Measurements from ENCODE around the gene DYNC2I2.
"Not testable (repeated sequence)": the region's sequence is repeated elsewhere in the genome, so short reads cannot be mapped to it uniquely, and the experiment has no call there.

Gene DYNC2I2

DNA sequence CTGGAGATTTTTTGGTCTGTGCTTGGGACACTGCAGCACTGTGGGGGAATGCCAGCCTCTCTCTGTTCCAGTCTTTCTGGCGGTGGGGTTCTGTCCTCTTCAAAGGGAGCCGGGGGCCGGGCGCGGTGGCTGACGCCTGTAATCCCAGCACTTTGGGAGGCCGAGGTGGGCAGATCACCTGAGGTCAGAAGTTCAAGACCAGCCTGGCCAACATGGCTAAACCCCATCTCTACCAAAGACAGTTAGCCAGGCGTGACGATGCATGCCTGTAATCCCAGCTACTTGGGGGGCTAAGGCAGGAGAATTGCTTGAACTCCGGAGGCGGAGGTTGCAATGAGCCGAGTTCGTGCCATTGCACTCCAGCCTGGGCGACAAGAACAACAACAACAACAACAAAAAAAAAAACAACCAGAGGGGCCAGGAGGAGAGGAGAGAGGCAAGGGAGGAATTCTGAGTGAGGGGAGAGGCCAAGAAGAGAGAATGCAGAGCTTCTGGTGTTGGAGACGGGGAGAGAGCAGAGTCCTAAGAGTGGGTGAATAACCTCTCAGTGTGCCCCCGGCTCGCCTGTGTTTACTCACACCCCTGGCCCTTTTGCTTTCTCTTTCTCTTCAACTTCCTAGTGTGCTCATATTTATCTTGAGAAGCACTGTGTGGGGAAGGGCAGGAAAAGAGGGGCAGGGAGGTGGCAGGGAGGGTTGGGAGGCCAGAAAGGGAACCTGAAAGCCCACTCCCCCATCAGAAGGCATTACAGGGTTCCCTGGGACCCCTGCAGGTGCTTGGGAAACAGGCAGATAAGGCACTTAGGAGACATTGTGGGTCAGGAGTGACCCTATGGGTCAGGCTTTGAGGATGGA, 29.2 kb upstream of the DYNC2I2 start:
- peak; percentile 38 for DNase-seq

- peak; percentile 77 for DNase-seq
These were observed 27.9 kb upstream of the DYNC2I2 start for GRCh38 chr9:128684325-128685199.

- no peak for DNase-seq
These were observed 27.3 kb upstream of the DYNC2I2 start for GRCh38 chr9:128684065-128684324.

DNA sequence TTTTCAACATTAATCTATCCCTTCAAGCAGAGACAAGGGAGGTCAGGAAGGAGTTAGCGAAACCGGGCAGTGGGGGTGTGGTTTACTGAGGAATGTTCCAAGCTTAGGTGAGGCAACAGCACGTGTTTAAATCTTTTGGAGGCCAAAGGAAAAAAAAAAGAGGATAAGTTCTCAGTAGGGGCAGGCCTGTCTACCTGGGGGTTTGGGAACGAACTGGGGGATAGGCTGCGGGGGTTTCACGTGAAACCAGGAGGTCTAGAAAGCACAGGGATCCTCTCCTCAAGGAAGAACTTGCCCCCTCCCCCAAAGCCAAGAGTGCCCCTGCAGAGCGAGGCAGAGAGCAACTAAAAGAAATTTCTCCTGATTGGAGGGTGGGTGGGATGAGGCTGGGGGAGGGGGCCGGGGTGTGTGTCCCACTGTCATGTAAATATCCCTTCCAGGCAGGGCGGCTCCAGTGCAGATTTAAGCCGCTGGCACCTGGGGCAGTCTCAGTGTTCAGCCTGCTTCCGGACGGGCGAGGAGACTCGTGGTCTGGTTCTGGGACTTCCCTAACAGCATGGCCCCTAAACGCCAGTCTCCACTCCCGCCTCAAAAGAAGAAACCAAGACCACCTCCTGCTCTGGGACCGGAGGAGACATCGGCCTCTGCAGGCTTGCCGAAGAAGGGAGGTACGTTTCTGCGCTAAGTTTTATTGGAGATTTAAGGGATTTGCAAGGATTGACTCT, 26.9 kb upstream of the DYNC2I2 start:
- DNase-seq: peak; percentile 51

- no peak for DNase-seq
These were observed 21.1 kb upstream of the DYNC2I2 start for GRCh38 chr9:128677794-128678193.

GRCh38 chr9:128675382-128675781, 18.7 kb upstream of the DYNC2I2 start:
- DNase-seq: no peak

GRCh38 chr9:128669786-128670185, 13.1 kb upstream of the DYNC2I2 start:
- DNase-seq: no peak

- not testable (repeated sequence) for DNase-seq
These were observed 9.9 kb upstream of the DYNC2I2 start for GRCh38 chr9:128666481-128666941.

GRCh38 chr9:128657796-128658195, 1.1 kb upstream of the DYNC2I2 start:
- DNase-seq: no peak

DNA sequence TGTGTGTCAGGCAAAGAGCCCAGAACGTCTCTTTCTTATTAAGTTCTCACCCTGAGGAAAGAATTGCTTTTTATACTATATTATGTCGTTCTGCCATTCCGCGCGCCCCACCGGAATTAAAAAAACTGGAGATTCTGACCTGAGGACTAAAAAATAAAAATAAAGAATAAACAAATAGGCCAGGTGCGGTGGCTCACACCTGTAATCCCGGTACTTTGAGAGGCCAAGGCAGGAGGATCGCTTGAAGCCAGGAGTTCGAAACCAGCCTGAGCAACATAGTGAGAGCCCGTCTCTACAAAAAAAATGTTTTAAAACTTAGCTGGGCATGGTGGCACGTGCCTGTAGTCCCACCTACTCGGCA, 677 bp upstream of the DYNC2I2 start:
- no peak for DNase-seq

DNA sequence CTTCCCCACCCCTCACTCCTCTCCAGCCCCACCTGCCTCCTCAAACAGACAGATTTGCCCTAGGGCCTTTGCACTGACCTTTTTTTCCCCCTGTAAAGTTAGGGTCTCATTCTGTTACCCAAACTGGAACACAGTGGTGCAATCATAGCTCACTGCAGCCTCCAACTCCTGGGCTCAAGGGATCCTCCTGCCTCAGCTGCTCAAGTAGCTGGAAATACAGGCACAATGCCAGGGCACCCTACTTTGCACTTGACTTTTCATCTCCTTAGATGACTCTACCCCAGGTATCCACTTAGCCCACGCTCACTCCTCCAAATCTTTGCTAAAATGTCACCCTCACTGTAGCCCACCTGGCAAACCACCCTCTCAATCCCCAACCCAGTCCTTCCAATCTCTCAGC, 2.2 kb downstream of the DYNC2I2 start:
- no peak for DNase-seq

GRCh38 chr9:128653908-128654307, 2.7 kb downstream of the DYNC2I2 start:
- no peak for DNase-seq

DNA sequence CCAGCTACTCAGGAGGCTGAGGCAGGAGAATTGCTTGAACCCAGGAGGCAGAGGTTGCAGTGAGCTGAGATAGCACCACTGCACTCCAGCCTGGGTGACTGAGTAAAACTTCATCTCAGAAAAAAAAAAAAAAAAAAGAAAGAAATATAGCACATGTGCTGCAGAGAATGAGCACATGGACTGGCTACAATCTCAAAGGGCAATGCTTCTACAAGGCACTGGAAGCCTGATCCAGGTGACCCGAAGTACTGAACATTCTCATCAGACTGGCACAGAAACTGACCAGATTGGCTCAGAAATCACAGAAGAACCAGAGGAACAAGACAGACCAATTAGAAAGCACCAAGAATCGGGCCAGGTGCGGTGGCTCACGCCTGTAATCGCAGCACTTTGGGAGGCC, 4.8 kb downstream of the DYNC2I2 start:
- no peak for DNase-seq

DNA sequence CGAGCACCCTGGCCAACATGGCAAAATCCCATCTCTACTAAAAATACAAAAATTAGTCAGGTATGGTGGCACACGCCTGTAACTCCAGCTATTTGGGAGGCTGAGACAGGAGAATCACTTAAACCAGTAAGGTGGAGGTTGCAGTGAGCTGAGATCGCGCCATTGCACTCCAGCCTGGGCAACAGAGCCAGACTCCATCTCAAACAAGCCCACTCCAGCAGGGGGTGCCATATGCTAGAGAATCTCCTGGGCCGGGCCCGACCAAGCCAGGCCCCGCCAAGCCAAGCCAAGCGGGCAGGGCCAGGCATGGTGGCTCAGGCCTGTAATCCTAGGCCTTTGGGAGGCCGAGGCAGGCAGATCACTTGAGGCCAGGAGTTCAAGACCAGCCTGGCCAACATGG, 8.4 kb downstream of the DYNC2I2 start:
- DNase-seq: peak; percentile 67

GRCh38 chr9:128643519-128644300, 12.9 kb downstream of the DYNC2I2 start:
- no peak for DNase-seq

DNA sequence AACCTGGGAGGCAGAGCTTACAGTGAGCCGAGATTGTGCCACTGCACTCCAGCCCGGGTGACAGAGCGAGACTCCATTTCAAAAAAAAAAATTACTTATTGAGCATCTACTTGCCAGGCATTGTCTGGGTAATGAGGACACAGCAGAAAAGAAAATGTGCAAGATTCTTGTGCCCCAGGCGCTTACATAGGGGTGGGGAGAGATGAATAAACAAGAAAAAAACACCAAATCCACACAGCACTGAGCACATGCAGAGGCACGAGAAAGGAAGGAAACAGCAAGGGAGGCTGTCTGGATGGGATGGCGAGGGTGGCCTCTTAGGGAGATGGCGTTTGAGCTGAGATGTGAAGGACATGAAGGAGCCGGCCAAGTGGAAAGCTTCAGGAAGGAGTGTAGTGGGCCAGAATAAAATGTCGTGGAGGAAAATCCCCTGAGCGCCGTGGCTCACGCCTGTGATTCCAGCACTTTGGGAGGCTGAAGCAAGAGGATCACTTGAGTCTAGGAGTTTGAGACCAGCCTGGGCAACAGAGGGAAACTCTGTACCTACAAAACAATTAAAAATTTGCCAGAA, 13.9 kb downstream of the DYNC2I2 start:
- DNase-seq: no peak

DNA sequence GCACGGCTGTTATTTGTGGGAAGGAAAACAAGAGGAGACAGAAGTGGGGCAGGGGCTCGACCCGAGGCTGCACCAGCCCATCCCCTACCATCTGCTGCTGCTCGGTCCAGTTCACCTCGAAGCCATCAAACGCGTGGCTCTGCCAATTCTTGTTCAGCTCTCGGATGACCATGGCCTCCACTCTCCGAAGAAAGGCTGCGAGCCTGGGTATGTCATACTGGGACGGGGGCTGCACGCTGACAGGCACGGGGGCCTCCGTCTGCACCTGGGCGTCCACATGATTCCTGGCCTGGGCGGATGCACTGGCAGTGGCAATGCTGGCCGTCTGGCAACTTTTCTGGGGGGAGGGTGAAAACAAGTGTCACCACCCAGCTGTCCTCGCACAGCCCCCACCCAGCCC, 16.0 kb downstream of the DYNC2I2 start:
- DNase-seq: no peak

DNA sequence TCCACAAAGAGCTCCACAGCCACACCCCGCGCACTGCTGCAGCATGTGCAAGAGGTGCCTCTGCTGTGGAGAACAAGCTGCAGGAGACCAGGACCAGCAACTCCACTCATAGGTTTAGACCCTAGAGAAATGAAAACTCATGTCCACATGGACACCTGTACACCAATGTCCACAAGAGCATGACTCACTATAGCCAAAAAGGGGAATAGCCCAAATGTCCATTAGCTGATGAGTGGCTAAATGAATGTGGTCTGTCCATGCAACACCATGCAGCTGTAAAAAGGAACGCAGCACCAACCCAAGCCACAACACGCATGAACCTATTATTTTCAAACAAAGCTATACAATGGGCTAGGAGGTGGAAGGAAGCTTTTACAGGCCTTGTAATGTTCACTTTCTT, 18.1 kb downstream of the DYNC2I2 start:
- no peak for DNase-seq

DNA sequence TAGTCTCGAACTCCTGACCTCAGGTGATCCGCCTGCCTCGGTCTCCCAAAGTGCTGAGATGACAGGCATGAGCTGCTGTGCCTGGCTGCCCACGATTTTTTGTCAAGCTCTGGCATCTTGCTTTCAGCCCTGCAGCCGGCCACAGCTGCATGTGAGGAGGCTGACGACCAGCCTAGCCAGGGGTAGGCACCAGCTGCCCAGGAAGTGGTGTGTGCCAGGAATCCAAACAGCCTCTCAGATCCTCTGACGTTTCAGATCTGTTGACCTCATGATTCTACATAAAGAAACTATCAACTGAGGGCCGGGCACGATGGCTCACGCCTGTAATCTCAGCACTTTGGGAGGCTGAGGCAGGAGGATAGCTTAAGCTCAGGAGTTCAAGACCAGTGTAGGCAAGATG, 19.0 kb downstream of the DYNC2I2 start:
- no peak for DNase-seq

DNA sequence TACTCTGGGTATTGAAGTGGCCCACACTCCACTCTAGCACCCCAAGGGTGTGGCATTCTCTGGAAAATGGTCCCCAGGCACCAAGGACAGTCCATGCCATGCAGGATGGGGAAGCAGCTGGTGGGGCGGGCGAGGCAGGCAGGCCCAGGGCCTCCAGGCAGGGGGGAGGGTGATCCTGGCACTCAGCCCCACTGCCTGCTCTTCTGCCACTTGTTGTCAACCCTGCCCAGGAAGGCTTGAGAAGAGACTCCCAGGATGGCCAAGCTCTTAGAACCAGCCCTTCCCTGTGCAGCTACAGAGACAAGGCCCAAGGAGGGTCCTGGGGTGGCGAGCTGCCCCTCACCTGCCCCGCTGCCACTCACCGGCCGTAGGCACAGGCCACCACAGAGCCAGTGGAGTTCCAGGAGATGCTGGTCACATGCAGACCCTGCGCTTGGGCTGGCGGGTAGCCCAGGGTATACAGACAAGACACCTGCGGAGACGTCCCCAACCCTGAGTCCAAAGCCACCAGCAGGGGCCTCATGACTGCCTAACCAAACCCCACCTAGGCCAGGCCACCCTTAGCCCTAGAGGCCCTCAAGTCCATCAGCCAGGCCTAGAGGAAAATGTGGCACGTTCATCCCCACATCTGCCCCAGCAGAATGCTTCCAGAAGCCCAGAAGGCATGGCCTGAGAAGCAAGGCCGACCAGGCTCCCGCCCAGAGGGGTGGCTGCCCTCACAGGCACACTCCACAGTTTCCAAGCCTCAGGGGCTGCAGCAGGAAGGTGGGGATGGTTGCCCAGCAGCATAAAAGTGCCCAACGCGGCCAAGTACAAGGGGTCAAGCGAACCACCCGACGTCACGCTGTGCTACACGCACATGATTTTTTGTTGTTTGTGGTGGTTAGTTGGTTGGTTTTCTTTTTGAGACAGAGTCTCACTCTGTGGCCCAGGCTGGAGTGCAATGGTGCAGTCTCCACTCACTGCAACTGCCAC, 19.8 kb downstream of the DYNC2I2 start:
- DNase-seq: no peak

- no peak for DNase-seq
These were observed 20.6 kb downstream of the DYNC2I2 start for GRCh38 chr9:128636024-128636390.

All from CD4-positive, alpha-beta T cell treated with Interferon gamma for 1 hour (primary cell).